Small intestine (tissue), 7 donors: ENCODE results near the gene EPS15. TPM values are rescaled to one million over a fixed set of nuclear protein-coding genes. Genes with fewer than 3 reads are reported as not detected.

Experiments used
- DNase-seq, 2 donors: peaks; one replicate each; pipeline versions ENCODE4 v3.0.0 to v3.0.0-alpha.2; 2013
- FAIRE-seq: peaks from 2 replicates; lab custom pipeline; 2012; peaks lifted over from hg19 to GRCh38; lab: Jason Lieb, UNC
- H3K27ac ChIP-seq, 3 donors: one replicate each; pipeline ENCODE4 v1.5.1; 2013; ENCODE audit warnings: low read length in 2 of 3, mild to moderate bottlenecking in 2 of 3, control low read depth in 1 of 3, inconsistent platforms in 1 of 3, low read depth in 1 of 3, moderate library complexity in 1 of 3
- H3K27me3 ChIP-seq, 3 donors: one replicate each; pipeline ENCODE4 v1.6.1; 2013; ENCODE audit warnings: low read length in 3 of 3, inconsistent platforms in 1 of 3; ENCODE audit not compliant: control insufficient read depth in 3 of 3, insufficient read depth in 3 of 3
- H3K36me3 ChIP-seq, 3 donors: one replicate each; pipeline ENCODE4 v1.6.1; 2013; ENCODE audit warnings: low read length in 3 of 3, inconsistent platforms in 1 of 3, low read depth in 1 of 3, mild to moderate bottlenecking in 1 of 3, moderate library complexity in 1 of 3; ENCODE audit not compliant: control insufficient read depth in 3 of 3, insufficient read depth in 2 of 3
- H3K4me1 ChIP-seq, 3 donors: one replicate each; pipeline ENCODE4 v1.6.1; 2013; ENCODE audit warnings: low read length in 2 of 3, inconsistent platforms in 1 of 3, low read depth in 1 of 3, mild to moderate bottlenecking in 1 of 3, moderate library complexity in 1 of 3; ENCODE audit not compliant: control insufficient read depth in 3 of 3, insufficient read depth in 2 of 3
- H3K4me3 ChIP-seq, 3 donors: one replicate each; pipeline ENCODE4 v1.5.1; 2013; ENCODE audit warnings: low read length in 3 of 3, control low read depth in 1 of 3, inconsistent platforms in 1 of 3, low read depth in 1 of 3, mild to moderate bottlenecking in 1 of 3, moderate library complexity in 1 of 3
- H3K9me3 ChIP-seq, 2 donors: one replicate each; pipeline ENCODE4 v1.6.1; 2013; ENCODE audit warnings: low read depth in 1 of 2, low read length in 1 of 2; ENCODE audit not compliant: control insufficient read depth in 2 of 2, insufficient read depth in 1 of 2
- WGBS, 3 donors: extraction: QIAGEN DNeasy Blood & Tissue Kit; methylation state at CpG; one replicate each; pipeline ENCODE4 v1.1.7; 2013; 5-methylcytosine and 5-hydroxymethylcytosine counted together
- polyA plus RNA-seq, 4 donors: library from polyadenylated mRNA; stranded (reverse) in 3 of 4; unstranded in 1 of 4; fragments of 200-250 nt in 3 of 4; fragments of 120-200 nt in 1 of 4; gene quantifications; one replicate each; pipeline versions ENCODE4 v1.2.1 to v1.2.3, GENCODE V29; 2013
- donor health status: healthy with polysubstance abuse.
- donor health status: control.
- donor health status: control.
- donor health status: Bipolar disorder and iron deficiency.
- donor health status: healthy.

The EPS15 gene
- polyA plus RNA-seq, 4 donors: 14.1 to 29.4 (median 15.2) TPM

DNA sequence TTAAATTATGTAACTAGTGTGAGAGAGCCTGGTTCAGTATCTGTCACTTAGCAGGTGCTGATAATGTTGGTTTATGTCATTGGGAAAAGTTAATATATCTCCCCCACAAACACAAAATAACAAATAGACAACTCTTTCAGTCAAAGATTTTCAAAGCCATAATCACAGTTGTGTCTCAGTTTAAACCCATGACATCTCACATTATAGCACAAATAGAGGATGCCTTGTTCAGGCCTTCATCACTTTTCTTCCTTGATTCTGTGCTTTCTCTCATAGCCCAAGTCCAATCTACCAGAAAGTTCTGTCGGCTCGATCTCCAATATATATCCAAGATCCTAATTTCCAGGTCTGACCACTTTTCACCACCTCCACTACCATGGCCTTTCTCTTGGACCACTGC, 6.2 kb upstream of the EPS15 start:
- H3K36me3 ChIP-seq: peaks cover 0 to 7% (median 5%) of the 10 kb centered on the region in 3 donors
- DNase-seq: no peak
- no peaks in the 10 kb centered on the region for H3K9me3 ChIP-seq
- no peaks in the 10 kb centered on the region for H3K27me3 ChIP-seq
- H3K27ac ChIP-seq: no peak overlapping the region
- peaks cover 0 to 5% (median 0%) of the 10 kb centered on the region in 3 donors for H3K4me1 ChIP-seq
- FAIRE-seq: no peak
- 96 to 100% (median 97%) methylated on average over 2 of the region's 2 CpGs for WGBS, 3 donors
- no peak overlapping the region for H3K4me3 ChIP-seq

- Histone ChIP-seq H3K27me3 (no peaks in the 10 kb centered on the region), H3K9me3 (no peaks in the 10 kb centered on the region), H3K27ac (no peak overlapping the region), H3K4me3 (no peak overlapping the region), H3K36me3 (peaks cover 0 to 7% (median 5%) of the 10 kb centered on the region in 3 donors), H3K4me1 (peaks cover 0 to 10% (median under 1%) of the 10 kb centered on the region in 3 donors)
- 97 to 100% (median 100%) methylated on average over 1 of the region's 1 CpG for WGBS, 3 donors
- DNase-seq (no peak), FAIRE-seq (no peak)
Observed at GRCh38 chr1:51524817-51525216, 5.8 kb upstream of the EPS15 start.

DNA sequence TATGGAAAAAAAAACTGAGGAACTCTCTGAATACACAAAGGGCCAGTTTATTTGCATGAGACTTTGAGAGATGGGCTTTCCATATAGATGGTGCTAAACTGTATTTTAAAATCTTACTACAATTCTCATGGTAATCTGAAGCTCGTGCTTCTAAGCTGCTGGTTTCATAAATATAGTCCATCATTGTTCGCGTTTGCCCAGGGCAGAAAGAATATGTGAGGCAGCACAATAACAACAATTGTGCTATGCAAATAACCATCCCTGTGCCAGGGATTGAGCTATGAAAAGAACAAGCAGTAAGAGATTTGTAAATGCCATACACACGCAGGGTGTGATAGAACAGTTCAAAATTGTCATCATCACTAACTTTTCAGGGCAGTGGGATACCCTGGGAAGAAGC, 4.9 kb upstream of the EPS15 start:
- Histone ChIP-seq H3K9me3 (no peaks in the 10 kb centered on the region), H3K27me3 (no peaks in the 10 kb centered on the region), H3K4me1 (peaks cover 0 to 12% (median 3%) of the 10 kb centered on the region in 3 donors), H3K27ac (no peak overlapping the region), H3K4me3 (no peak overlapping the region), H3K36me3 (peaks cover 0 to 7% (median 5%) of the 10 kb centered on the region in 3 donors)
- DNase-seq (no peak), FAIRE-seq (no peak)
- 88 to 94% (median 92%) methylated on average over 4 of the region's 4 CpGs for whole genome bisulfite sequencing, 3 donors

DNA sequence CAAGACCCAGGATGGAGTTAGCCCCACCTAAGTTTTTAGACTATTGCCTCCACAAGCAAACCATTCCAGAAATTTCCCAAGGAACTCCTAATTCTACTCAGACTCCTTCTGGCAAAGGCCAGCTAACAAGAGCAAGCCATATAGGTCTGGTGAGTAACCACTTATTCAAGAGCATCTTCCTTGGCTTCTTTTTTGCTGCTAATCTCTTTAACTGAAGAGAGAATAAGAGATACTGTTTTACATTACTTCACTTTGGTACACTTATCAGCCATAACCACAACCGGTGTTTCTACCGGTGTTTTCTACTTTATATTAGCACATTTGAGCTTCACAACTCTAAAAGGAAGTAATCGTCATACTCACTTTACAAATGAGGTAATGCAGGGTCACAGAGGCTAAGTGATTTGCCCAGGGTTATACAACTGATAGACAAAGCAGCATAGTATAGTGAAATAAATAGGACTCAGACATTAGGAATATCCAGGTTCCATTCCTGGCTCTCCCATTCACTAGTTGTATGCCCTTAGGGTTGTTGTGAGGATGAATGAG, 1.7 kb upstream of the EPS15 start:
- Histone ChIP-seq H3K9me3 (no peaks in the 10 kb centered on the region), H3K36me3 (peaks cover 0 to 7% (median 0%) of the 10 kb centered on the region in 3 donors), H3K27me3 (no peaks in the 10 kb centered on the region), H3K4me1 (peaks cover 0 to 23% (median 6%) of the 10 kb centered on the region in 3 donors), H3K4me3 (no peak overlapping the region), H3K27ac (peak overlapping the region; percentile 15 to 70 (median 36))
- WGBS, 3 donors: 11 to 23% (median 22%) methylated on average over 3 of the region's 3 CpGs
- FAIRE-seq (no peak), DNase-seq (peak; percentile 46 to 51)

DNA sequence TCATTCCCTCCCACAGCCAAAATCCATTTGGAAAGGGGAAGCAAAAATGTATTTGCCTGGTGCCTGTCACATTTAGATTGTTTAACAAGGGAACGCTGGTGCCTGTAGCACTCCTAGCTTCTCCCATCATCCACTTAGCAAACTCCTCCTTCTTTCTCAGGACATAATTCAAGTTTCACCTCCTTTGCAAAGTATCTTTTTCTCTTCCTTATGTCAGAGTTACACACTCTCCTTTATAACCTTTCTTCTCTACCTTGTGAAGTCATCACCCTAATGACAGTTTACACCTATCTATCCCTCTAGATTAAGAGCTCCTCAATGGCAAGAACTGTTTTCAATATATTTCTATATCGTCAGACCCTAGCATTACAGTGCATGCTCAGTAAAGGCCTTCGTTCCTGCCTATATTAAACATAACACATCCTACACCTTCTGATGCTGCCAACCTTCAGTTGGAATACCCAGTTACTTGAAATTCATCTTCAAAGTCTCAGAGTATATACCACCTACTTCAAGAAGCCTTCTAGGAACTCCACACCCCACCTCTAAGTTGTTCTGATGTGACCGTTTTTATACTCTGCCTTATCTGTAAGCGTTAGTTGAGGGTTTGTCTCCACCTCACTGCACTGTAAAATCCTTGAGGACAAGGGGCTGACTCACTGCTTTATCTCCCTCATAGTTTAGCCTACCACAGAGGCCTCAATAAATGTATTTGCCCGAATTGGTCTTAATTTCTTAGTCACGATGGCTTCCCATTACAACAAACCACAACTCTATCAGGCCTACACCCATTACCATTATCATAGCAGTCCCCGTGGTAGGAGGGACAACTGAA, 1.0 kb upstream of the EPS15 start:
- Histone ChIP-seq H3K4me1 (peaks cover 0 to 23% (median 6%) of the 10 kb centered on the region in 3 donors), H3K36me3 (peaks cover 0 to 7% (median 0%) of the 10 kb centered on the region in 3 donors), H3K9me3 (no peaks in the 10 kb centered on the region), H3K27ac (peak overlapping the region; percentile 15 to 70 (median 36)), H3K27me3 (no peaks in the 10 kb centered on the region), H3K4me3 (peak overlapping the region in 1 of 3 donors; percentile 3)
- 18 to 59% (median 36%) methylated on average over 8 of the region's 8 CpGs for WGBS, 3 donors
- FAIRE-seq (no peak), DNase-seq (peak; percentile 73 to 74)

DNA sequence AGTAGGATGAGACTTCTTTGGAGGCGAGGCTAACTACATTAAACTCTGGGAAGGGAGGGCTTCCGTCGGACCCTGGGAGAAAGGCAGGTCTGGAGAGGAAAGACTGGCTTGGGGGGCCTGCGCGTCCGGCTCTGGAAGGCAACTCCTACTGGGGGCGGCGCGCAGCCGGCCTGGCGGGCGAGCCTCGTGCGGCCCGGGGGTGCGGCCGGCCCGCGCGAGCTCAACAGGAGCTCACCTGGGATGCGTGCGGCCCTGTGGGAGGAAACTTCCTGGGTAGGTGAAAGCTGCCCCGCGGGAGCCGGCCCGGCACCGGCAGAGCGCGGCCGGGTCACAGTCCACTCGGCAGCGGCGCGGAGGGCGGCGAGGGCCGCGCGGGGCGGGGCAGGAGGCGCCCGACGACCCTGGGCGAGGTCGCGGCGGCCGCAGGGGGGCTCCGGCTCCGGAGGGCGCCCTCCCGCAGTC, 449 bp downstream of the EPS15 start:
- peak; percentile 85 to 90 for DNase-seq
- Histone ChIP-seq H3K27me3 (no peaks in the 10 kb centered on the region), H3K36me3 (peaks cover 0 to 2% (median 0%) of the 10 kb centered on the region in 3 donors), H3K9me3 (no peaks in the 10 kb centered on the region), H3K27ac (peak overlapping the region; percentile 95 to 97 (median 97)), H3K4me1 (peaks cover 0 to 23% (median 6%) of the 10 kb centered on the region in 3 donors), H3K4me3 (peak overlapping the region; percentile 67 to 96 (median 94))
- 0 to 1% (median 0%) methylated on average over 30 to 52 of the region's 52 CpGs for WGBS, 3 donors
- no peak for FAIRE-seq

DNA sequence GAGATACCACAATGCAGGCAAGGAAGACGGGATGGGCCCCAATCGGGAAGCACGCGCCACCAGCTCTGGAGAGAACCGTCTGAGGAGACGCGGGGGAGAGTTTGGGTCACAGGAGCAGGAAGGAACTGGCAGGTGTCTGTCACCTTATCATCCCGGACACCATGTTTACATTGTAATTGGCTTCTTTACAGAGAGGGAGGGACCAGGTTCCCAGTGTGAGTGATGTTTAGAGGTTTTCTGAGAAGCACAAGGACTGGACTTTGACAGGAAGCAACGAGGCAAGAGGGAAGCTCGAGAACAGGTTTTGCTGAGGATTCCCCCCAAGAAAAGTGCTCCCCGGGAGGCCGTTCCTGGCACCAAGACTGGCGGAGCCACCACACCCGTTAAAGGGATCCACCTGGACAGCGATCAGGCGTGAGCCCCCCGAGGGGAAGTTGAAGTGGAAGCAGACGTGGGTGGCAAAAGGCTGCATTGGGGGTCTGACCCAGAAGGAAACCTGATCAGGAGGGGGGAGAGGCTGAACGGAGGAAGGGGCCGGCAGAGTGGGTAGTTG, 957 bp downstream of the EPS15 start:
- peaks cover 0 to 23% (median 6%) of the 10 kb centered on the region in 3 donors for H3K4me1 ChIP-seq
- no peaks in the 10 kb centered on the region for H3K27me3 ChIP-seq
- WGBS, 3 donors: 1% methylated on average over 20 of the region's 20 CpGs
- no peaks in the 10 kb centered on the region for H3K9me3 ChIP-seq
- peak overlapping the region; percentile 67 to 96 (median 94) for H3K4me3 ChIP-seq
- DNase-seq (peak; percentile 91 to 96), FAIRE-seq (no peak)
- peak overlapping the region; percentile 95 to 97 (median 97) for H3K27ac ChIP-seq
- no peaks in the 10 kb centered on the region for H3K36me3 ChIP-seq

DNA sequence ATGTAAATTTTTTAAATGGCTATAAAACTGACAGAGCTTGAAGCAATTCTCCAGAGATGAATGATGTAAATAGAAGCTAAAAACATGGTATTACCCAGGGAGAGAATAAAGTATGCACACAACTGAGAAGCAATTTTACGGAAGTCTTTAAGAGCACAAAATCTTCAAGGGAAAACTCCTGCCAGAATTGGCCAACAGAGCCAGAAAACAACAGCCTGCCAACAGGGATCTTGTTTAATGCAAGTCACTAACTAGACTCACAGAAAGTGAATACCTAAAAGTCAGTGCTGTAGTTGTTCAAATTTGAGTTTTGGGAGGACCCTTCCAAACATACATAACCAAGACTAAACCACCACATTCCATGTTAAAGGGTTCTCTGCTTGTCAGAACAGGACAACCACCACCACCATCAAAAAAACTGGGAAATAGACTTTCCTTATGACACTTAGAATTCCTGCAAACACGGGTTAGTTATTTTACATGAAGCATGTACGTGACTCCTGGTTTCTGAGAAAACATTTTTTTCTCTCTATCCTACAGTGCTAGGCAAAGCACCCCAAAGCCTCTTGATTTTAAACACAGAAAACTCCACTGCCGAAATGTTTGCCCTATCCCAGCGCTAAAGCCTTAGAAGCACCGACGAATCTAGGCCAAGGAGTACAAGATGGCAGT, 1.6 kb downstream of the EPS15 start:
- H3K36me3 ChIP-seq: no peaks in the 10 kb centered on the region
- H3K27me3 ChIP-seq: no peaks in the 10 kb centered on the region
- peak in 1 of 2 donors; percentile 31 for DNase-seq
- no peaks in the 10 kb centered on the region for H3K9me3 ChIP-seq
- H3K4me3 ChIP-seq: peak overlapping the region; percentile 67 to 96 (median 94)
- WGBS, 3 donors: 1 to 6% (median 2%) methylated on average over 7 of the region's 7 CpGs
- peak overlapping the region; percentile 95 to 97 (median 97) for H3K27ac ChIP-seq
- peaks cover 0 to 23% (median 6%) of the 10 kb centered on the region in 3 donors for H3K4me1 ChIP-seq
- FAIRE-seq: no peak
